ENCODE data around the gene GTF2I.

The GTF2I gene

DNA sequence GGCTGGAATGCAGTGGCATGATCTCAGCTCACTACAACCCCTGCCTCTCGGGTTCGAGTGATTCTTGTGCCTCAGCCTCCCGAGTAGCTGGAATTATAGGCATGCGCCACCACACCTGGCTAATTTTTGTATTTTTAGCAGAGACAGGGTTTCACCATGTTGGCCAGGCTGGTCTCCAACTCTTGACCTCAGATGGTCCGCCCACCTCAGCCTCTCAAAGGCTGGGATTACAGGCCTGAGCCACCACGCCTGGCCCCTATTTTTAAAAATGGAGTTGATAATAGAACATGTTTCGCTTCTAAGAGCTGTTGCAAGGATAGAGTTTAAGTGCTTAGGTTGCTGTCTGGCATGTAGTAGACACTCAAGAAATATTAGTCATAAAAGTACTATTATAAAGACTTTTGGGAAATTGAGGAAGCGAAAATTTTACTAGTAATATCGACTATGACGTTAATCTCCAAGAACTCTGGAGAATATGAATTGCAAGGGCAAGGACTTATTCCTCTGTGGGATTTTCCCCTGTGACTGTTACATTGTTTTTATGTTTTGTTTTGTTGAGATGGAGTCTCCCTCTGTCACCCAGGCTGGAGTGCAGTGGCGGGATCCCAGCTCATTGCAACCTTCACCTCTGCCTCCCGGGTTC, 7.9 kb downstream of the GTF2I start:
- TF ChIP-seq FOXP2 (optimal IDR thresholded peaks at IDR 0.05; ENCODE audit: borderline replicate concordance, extremely low read depth, extremely low read length, insufficient read depth), result no peak
- TF ChIP-seq SIN3A (IDR thresholded peaks at IDR 0.05; ENCODE audit: borderline replicate concordance, insufficient read depth, low read length), result no peak
- TF ChIP-seq, protein P1, sequence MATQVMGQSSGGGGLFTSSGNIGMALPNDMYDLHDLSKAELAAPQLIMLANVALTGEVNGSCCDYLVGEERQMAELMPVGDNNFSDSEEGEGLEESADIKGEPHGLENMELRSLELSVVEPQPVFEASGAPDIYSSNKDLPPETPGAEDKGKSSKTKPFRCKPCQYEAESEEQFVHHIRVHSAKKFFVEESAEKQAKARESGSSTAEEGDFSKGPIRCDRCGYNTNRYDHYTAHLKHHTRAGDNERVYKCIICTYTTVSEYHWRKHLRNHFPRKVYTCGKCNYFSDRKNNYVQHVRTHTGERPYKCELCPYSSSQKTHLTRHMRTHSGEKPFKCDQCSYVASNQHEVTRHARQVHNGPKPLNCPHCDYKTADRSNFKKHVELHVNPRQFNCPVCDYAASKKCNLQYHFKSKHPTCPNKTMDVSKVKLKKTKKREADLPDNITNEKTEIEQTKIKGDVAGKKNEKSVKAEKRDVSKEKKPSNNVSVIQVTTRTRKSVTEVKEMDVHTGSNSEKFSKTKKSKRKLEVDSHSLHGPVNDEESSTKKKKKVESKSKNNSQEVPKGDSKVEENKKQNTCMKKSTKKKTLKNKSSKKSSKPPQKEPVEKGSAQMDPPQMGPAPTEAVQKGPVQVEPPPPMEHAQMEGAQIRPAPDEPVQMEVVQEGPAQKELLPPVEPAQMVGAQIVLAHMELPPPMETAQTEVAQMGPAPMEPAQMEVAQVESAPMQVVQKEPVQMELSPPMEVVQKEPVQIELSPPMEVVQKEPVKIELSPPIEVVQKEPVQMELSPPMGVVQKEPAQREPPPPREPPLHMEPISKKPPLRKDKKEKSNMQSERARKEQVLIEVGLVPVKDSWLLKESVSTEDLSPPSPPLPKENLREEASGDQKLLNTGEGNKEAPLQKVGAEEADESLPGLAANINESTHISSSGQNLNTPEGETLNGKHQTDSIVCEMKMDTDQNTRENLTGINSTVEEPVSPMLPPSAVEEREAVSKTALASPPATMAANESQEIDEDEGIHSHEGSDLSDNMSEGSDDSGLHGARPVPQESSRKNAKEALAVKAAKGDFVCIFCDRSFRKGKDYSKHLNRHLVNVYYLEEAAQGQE (IDR thresholded peaks at IDR 0.05; ENCODE audit: insufficient read depth in 1 of 2, low read depth in 2 of 2, low read length in 2 of 2), result no peak
- TF ChIP-seq TAF1 (IDR thresholded peaks at IDR 0.05; ENCODE audit: borderline replicate concordance, insufficient read depth, low read length), result no peak
- no peak for TF ChIP-seq POLR2AphosphoS5 (IDR thresholded peaks at IDR 0.05; ENCODE audit: low read depth, low read length)

DNA sequence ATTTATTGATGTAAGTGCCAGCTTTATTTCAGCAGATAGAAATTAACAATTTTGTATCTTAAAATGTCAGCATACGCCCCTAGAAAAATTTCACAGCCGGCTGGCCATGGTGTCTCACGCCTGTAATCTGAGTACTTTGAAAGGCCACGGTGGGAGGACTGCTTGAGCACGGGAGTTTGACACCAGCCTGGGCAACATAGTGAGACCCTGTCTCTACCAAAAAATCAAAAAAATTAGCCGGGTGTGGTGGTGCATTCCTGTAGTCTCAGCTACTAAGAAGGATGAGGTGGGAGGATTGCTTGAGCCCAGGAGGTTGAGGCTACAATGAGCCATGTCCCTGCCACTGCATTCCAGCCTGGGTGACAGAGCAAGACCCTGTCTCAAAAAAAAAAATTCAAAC, 14.1 kb downstream of the GTF2I start:
- no peak for TF ChIP-seq POLR2AphosphoS5 (IDR thresholded peaks at IDR 0.05; ENCODE audit: low read depth, low read length)
- no peak for TF ChIP-seq SIN3A (IDR thresholded peaks at IDR 0.05; ENCODE audit: borderline replicate concordance, insufficient read depth, low read length)
- TF ChIP-seq TAF1 (IDR thresholded peaks at IDR 0.05; ENCODE audit: borderline replicate concordance, insufficient read depth, low read length), result no peak
- TF ChIP-seq FOXP2 (optimal IDR thresholded peaks at IDR 0.05; ENCODE audit: borderline replicate concordance, extremely low read depth, extremely low read length, insufficient read depth), result no peak
- TF ChIP-seq, protein P1 (IDR thresholded peaks at IDR 0.05; ENCODE audit: insufficient read depth in 1 of 2, low read depth in 2 of 2, low read length in 2 of 2), result no peak

DNA sequence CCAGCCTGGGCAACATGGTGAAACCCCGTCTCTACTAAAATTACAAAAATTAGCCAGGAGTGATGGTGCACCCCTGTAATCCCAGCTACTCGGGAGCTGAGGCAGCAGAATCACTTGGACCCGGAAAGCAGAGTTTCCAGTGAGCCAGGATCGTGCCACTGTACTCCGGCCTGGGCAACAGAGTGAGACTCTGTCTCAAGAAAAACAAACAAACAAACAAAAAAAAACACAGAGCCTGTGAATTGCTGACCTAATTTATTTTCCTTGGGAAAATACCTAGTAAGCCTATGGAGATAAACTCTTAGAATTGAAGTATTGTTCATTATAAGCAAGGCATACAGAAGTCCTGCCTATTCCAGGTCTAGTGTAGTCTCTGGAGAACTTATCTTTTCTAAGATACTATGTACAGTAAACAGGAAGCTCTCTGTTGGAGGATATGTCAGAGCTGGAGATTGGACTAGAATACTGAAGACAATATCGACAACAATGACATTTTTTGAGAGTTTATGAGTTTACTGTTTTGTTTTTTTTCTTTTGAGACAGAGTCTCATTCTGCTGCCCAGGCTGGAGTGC, 14.9 kb downstream of the GTF2I start:
- TF ChIP-seq, protein P1 (IDR thresholded peaks at IDR 0.05; ENCODE audit: insufficient read depth in 1 of 2, low read depth in 2 of 2, low read length in 2 of 2), result no peak
- TF ChIP-seq POLR2AphosphoS5 (IDR thresholded peaks at IDR 0.05; ENCODE audit: low read depth, low read length), result no peak
- TF ChIP-seq SIN3A (IDR thresholded peaks at IDR 0.05; ENCODE audit: borderline replicate concordance, insufficient read depth, low read length), result no peak
- no peak for TF ChIP-seq FOXP2 (optimal IDR thresholded peaks at IDR 0.05; ENCODE audit: borderline replicate concordance, extremely low read depth, extremely low read length, insufficient read depth)
- no peak for TF ChIP-seq TAF1 (IDR thresholded peaks at IDR 0.05; ENCODE audit: borderline replicate concordance, insufficient read depth, low read length)

DNA sequence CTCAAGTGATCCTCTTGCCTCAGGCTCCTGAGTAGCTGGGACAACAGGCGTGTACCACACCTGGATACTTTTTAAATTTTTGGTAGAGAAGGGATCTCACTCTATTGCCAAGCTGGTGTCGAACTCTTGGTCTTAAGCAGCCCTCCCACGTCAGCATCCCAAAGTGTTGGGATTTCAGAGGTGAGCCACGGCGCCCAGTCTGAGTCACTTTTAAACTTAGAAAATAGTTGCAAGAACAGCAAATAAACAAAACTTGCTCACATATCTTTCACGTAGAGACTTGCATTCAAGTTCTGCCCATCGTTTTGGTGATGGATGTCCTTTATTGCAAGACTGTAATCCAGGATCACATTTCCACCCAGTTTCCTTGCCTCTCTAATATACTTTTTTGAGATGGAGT, 16.6 kb downstream of the GTF2I start:
- TF ChIP-seq, protein P1 (IDR thresholded peaks at IDR 0.05; ENCODE audit: insufficient read depth in 1 of 2, low read depth in 2 of 2, low read length in 2 of 2), result no peak
- TF ChIP-seq POLR2AphosphoS5 (IDR thresholded peaks at IDR 0.05; ENCODE audit: low read depth, low read length) (no peak), TAF1 (IDR thresholded peaks at IDR 0.05; ENCODE audit: borderline replicate concordance, insufficient read depth, low read length) (no peak), SIN3A (IDR thresholded peaks at IDR 0.05; ENCODE audit: borderline replicate concordance, insufficient read depth, low read length) (no peak), FOXP2 (optimal IDR thresholded peaks at IDR 0.05; ENCODE audit: borderline replicate concordance, extremely low read depth, extremely low read length, insufficient read depth) (no peak)
